HuH-7.5 (cell line): Measurements from ENCODE around the gene FGFBP3.

Experiments used
- DNase-seq: peaks from one replicate; pipeline ENCODE4 v3.0.0; 2011; ENCODE audit warnings: low spot score

Gene FGFBP3, protein sequence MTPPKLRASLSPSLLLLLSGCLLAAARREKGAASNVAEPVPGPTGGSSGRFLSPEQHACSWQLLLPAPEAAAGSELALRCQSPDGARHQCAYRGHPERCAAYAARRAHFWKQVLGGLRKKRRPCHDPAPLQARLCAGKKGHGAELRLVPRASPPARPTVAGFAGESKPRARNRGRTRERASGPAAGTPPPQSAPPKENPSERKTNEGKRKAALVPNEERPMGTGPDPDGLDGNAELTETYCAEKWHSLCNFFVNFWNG

DNA sequence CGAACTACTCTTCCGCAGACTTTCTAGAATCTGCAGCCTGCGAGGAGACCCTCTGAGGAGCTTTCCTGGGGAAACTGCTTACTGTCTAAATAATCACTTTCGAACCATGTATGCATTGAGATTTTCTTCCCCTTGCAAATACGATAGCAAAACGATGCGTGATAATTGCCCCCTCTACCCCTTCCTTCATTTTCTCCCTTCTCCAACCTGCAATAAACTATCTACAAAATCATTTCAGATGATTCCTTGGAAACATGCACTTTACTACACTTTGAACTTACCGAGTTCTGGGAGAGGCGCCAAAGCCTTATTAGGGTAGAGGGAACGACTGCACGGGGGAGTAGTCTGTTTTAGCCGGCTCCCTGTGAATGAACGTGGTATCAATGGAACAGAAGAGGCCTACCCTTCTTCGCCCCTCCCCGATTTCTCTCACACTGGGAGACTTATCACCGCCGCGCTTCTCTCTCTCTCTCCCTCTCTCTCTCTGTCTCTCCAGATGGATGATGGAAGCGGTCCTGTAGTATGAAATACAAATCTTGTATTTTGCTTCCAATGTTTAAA, at the start of gene FGFBP3:
TSS of gene FGFBP3 (minus strand) at position 370 of the 561 bp plus-strand sequence. CDS start 517 bp downstream, outside the sequence.
- peak; percentile 34 for DNase-seq

DNA sequence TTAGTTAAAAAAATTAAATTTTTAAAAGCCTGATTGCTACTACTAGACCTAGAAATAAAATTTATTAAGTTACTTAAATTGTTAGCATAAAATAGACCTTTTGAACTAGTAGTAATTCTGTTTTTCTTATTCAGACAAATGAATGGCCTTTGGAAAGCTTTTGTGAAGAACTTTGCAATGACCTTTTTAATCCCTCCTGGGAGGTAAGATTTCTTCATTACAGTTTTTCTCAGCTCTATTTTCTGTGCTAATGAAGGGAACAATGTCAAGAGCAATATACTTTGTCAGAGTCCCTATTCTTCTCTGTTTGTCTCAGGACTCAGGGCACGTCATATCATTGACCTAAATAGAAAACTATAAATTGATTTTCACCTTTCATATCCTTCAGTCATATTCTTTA, 47.8 kb upstream of the FGFBP3 start:
- no peak for DNase-seq

DNA sequence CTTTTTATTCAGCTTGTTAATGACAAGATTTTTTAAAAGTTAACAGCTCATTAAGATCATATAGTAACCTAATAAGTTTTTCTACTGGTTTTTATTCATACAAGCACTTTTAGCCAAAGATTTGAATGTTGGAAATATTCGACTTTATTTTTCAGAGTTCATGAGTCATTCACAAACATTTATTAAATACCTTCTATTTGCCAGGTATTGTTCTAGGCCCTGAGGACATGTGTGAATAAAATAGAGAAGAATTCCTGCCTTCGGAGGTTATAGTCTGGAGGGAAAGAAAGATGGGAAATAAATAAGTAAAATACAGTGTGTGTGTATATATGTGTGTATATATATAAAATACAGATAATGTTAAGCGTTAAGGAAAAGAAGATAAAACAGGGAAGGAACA, 45.8 kb upstream of the FGFBP3 start:
- no peak for DNase-seq

DNA sequence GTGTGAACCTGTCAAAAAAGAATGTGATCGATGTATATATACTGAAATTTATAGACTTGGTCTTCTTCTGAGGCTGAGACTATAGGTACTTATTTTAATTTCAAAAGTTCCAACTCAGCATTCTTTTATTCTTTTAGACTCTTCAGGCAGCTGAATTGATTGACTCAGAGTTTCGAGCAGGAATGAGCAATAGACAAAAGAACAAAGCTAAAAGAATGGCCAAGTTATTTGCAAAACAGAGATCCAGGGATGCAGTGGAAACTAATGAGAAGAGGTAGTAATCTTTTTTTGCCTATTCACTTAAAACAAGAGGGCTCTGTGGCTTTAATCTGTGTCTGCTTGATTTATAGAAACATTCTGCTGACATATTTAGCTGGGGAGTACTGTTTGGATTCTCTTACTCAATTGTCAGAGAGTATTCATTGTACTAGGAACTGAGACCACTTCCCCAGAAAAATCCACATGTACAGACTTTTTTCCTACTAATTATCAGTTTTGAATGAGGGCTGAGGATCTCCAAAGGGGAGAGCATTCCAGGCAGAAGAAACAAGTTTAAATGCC, 44.4 kb upstream of the FGFBP3 start:
- DNase-seq, result no peak

GRCh38 chr10:91944880-91945630, 35.8 kb upstream of the FGFBP3 start:
- no peak for DNase-seq

GRCh38 chr10:91941426-91941825, 32.1 kb upstream of the FGFBP3 start:
- no peak for DNase-seq

DNA sequence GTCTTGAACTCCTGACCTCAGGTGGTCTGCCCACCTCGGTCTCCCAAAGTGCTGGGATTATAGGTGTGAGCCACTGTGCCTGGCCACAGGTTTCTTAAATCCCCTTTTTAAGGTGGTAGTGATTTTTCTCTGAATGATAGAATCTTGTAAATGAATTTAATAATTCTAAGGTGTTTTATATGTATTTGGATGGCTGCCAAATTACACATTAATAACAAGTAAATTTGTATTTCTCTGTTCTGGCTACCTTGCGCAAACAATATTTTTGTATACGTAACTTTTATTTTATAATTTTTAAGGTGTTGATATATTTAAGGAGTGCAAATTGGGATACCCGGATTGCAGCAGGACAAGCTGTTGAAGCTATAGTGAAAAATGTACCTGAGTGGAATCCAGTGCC, 30.4 kb upstream of the FGFBP3 start:
- no peak for DNase-seq

GRCh38 chr10:91935886-91936285, 26.6 kb upstream of the FGFBP3 start:
- no peak for DNase-seq

DNA sequence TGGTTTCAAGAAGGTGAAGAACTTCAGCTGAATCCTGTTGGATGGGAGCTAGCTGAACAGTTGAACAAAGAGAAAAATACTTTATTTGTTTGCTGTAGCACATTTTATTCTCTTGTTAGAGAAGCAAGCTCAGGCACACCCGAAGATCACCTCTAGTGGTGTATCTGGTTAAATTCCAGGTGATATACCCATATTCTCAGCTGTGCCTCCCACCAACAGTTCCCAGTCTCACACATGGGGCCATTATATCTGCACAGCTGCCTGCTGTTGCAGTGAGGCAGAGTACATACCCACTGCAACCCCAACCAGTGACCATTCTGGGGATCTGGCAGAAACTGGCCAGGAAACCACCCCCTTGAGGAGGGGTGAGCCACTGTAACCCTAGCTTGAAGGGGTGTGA, 23.5 kb upstream of the FGFBP3 start:
- no peak for DNase-seq

DNA sequence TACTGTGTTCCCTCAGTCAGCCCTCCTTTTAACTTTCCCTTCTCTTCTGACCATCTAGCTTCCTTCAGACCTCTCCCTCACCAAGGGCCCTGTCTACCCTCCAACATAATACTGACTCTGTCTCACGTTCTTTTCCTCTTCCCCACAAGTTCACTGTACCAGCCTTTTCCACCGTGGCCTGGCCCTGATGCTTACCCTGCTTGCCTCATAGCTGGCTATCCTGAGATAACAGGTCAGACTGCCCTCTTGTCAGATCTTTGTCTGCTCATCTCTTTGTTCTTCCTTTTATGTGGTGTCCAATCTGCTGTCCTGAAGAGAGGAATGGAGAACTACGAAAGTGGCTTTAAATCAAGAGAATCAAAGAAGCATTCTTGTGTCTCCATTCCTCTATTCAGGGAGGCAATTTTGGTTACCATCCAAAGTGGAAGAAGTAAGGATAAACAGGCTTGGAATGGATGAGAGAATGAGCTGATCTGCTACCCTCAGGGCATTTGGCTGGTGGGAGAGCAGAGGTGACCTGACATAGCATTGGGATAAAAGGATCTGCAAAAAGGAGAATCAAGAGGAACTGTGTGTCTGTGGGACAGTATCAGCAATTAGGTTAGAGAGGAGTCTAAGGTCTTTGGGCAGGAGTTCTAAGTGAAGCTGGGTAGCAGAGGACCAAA, 22.4 kb upstream of the FGFBP3 start:
- no peak for DNase-seq

DNA sequence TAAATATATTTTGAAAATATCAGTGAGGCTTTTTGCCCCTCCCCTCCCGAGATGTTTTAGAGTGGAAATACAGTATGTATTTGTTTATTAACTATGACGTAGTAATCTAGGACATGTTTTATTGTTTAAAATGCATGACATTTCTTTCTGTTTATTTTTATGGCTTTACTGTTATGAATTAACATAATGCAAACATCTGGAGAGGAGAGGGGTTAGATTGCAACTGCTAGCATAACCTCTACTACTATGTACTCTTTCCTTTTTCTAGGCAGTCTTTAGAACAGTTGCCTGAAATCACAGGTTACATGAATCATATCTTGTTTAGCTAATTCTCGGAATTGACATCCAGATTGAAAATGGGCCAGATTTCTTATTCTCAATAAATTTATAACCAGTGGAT, 21.7 kb upstream of the FGFBP3 start:
- no peak for DNase-seq

DNA sequence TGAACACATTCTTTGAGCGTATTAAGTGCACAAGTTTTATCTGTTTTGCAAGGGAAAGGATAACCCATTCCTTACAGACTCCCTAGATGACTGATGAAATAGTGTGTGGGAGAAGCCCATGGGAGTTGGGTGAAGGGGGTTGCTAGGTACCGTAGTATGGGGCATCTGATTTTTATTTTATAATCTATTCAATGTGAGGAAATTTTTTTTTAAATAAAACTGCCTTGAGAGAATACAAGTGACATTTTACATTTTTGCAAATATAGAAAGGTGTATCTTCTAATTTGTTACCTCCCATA, 15.7 kb upstream of the FGFBP3 start:
- DNase-seq, result no peak

DNA sequence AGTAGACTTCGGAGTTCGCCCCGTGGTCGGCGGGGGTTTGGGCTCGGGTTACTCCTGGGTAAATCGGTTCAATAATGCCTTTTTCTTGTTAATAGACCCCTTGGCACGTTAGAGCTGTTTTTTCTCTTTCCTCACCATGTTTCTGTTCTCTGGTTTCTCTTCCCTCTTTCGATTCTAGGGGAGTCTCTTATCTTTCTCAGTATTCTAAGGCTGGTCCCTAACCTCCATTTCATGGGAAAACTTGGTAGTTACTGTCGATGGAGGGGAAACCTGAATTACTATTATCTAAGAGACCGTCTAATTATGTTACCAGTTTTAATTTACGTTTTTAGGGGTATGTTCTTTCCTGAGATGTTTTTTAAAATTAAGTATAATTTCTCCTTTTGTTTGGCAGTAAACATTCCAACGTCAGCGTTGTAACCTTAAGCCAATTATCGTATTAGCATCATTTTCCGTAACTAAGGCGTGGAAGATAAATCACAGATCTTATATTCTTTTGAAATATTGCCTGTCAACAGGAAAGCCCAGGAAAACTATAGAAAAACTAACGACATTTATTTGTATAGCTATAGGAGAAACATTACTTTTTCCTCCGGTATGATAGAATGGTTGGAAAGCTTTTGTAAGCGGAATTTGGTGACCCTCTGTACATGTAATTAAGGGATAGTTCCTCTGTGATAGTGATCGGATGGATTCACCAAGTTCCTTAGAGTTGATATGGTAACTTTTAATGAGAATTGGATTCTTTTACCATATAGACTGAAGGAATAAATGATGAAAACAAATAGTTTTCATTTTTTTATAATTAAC, 15.1 kb upstream of the FGFBP3 start:
- peak; percentile 34 for DNase-seq

DNA sequence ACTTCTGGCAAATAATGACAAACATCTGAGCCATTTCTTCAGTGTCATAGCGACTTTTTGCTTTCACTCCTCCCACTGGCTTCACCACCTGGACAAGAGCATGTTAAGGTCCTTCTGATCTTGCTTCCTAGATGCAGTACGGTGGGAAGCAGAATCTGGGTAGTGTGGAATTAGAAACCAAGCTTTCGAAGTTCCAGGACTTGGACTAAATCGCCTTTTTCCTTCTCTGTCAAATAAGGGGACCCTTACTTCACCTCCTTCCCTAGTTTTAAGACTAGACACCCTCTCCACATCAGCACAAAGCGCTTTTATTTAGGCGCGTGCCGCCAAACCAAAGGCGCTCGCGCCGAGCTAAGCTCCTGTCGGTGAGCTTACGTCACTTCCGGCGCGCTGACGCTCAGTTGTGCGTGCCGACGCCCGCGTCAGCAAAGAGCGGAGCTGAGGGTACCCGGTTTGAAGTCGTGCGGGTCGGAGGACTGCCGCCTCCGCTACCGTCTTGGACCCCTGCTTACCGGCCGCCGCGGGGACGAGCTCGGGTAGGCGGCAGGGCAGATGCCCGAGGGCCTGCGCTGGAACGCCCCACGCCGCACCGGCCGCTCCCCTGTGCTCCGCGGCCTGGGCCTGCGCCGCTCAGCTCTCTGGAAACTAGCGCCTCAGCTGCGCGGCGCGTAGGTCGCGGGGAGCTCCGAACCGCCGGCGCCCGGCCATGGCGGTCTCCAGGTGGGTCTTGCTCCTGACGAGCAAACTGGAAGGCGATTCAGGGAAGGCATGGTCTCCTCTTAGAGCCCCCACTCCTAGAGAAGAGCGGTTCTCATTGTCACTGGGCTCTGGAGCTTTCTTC, 14.3 kb upstream of the FGFBP3 start, which contains the start of gene BTAF1:
TSS of gene BTAF1 (plus strand) at position 400 of the 841 bp plus-strand sequence. CDS start at position 707, 307 bp downstream.
- DNase-seq, result peak; percentile 61

GRCh38 chr10:91919651-91920050, 10.4 kb upstream of the FGFBP3 start:
- DNase-seq, result no peak

DNA sequence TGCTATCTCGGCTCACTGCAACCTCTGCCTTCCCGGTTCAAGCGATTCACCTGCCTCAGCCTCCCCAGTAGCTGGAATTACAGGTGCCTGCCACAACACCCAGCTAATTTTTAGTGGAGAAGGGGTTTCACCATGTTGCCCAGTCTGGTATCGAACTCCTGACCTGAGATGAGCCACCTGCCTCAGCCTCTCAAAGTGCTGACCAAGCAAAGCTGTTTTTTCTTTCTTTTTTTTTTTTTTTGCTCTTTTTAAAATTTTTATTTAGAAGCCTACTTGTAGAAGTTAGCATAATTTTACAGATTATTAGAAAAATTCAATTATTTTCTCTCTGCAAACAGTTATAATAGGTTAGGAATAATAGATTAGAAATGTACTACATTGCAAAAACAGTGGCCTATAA, 1.2 kb upstream of the FGFBP3 start:
- DNase-seq, result no peak

DNA sequence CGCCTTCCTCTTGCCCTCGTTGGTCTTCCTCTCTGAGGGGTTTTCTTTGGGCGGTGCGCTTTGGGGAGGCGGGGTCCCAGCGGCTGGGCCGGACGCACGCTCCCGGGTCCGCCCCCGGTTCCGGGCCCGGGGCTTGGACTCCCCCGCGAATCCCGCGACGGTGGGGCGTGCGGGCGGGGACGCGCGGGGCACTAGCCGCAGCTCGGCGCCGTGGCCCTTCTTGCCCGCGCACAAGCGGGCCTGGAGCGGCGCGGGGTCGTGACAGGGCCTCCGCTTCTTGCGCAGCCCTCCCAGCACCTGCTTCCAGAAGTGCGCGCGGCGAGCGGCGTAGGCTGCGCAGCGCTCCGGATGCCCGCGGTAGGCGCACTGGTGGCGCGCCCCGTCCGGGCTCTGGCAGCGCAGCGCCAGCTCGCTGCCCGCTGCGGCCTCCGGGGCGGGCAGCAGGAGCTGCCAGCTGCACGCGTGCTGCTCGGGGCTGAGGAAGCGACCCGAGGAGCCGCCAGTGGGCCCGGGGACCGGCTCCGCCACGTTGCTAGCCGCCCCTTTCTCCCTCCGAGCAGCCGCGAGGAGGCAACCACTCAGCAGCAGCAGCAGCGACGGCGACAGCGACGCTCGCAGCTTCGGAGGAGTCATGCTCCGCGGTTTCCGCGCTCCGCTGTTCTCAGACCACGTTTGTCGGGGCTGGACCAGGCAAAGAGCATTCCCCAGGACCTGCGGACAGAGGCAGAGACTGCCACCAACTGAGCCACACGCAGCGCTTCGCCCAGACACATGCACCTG, 759 bp downstream of the FGFBP3 start:
- DNase-seq, result peak; percentile 71

GRCh38 chr10:91907914-91908336, 1.4 kb downstream of the FGFBP3 start:
- peak; percentile 44 for DNase-seq

DNA sequence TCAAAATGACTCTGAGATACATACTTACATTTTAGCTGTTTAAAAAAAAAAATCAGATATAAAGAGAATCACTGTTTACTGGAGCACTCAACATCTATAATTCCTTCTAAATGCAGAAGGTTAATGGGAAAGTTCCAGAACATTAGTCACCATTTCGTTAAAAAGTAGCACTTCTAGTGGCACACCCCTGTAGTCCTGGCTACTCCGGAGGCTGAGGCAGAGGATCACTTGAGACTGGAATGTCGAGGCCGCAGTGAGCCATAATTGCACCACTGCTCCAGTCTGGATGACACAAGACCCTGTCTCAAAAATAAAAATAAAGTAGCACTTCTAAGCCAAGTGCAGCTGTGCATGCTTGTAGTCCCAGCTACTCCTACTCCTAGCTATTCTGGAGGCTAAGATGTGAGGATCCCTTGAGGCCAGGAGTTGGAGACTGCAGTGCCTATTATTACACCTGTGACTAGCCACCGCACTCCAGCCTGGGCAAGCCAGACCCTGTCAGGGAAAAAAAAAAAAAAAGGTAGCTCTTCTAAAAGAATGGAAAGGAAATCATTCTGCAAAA, 2.2 kb downstream of the FGFBP3 start:
- no peak for DNase-seq
